Activated T-helper 2 cell treated with anti-CD3 and anti-CD28 coated beads, Interferon-gamma antibody, Interleukin-2, Interleukin-4, amounts not matched to agents 10 μg/mL and 5 μg/mL and 100 μg/mL, durations not matched to agents 14 hours and 24 hours and 36 hours (primary cell): ENCODE results near the gene CCDC7. TPM values are rescaled to one million over a fixed set of nuclear protein-coding genes. Genes with fewer than 3 reads are reported as not detected.
A peak's percentile ranks its signal among the peaks of the same experiment; 100 is the strongest.
"Not testable (repeated sequence)": the region's sequence is repeated elsewhere in the genome, so short reads cannot be mapped to it uniquely, and the experiment has no call there.

Source experiments
- DNase-seq: peaks from one replicate; pipeline ENCODE4 v3.0.0; 2021; ENCODE audit warnings: low spot score
- H3K27ac Mint-ChIP-seq: one replicate; pipeline ENCODE4 v1.8.0; 2021; ENCODE audit warnings: mixed read lengths
- H3K27me3 Mint-ChIP-seq: one replicate; pipeline ENCODE4 v1.8.0; 2021; ENCODE audit warnings: low read depth, mixed read lengths
- H3K36me3 Mint-ChIP-seq: one replicate; pipeline ENCODE4 v1.8.0; 2021; ENCODE audit warnings: low read depth, mixed read lengths
- H3K4me1 Mint-ChIP-seq: one replicate; pipeline ENCODE4 v1.8.0; 2021; ENCODE audit warnings: low read depth, mixed read lengths
- H3K4me3 Mint-ChIP-seq: one replicate; pipeline ENCODE4 v1.8.0; 2021; ENCODE audit warnings: low read depth, mild to moderate bottlenecking, moderate library complexity, mixed read lengths
- H3K9me3 Mint-ChIP-seq: one replicate; pipeline ENCODE4 v1.8.0; 2021; ENCODE audit warnings: mixed read lengths
- intact Hi-C: fragments of 100-400 bp; cut with micrococcal nuclease; formaldehyde crosslinking; loops from one replicate; pipeline ENCODE4 v1.15.1; 2023
- total RNA-seq: library from RNA; stranded (reverse); gene quantifications from 2 replicates; pipeline ENCODE4 v1.2.3, GENCODE V29; 2022

Gene CCDC7
- total RNA-seq, 1 donor from 2014 or later: 14.0 TPM

- Mint-ChIP-seq H3K9me3 (peaks cover 40% of the 10 kb centered on the region), H3K4me3 (no peak overlapping the region), H3K4me1 (no peaks in the 10 kb centered on the region), H3K36me3 (no peaks in the 10 kb centered on the region), H3K27me3 (no peaks in the 10 kb centered on the region), H3K27ac (no peak overlapping the region)
- intact Hi-C loops: no loop called here
- DNase-seq: no peak
Observed at GRCh38 chr10:32616438-32616837, 170.5 kb downstream of the CCDC7 start.

GRCh38 chr10:32618482-32618881 lies 172.5 kb downstream of the CCDC7 start:
- H3K36me3 Mint-ChIP-seq: no peaks in the 10 kb centered on the region
- H3K27me3 Mint-ChIP-seq: no peaks in the 10 kb centered on the region
- no peak overlapping the region for H3K27ac Mint-ChIP-seq
- H3K4me1 Mint-ChIP-seq: no peaks in the 10 kb centered on the region
- peaks cover 26% of the 10 kb centered on the region for H3K9me3 Mint-ChIP-seq
- DNase-seq: no peak
- intact Hi-C loops: no loop called here
- H3K4me3 Mint-ChIP-seq: no peak overlapping the region

GRCh38 chr10:32621969-32622368 lies 176.0 kb downstream of the CCDC7 start:
- intact Hi-C loops: no loop called here
- Mint-ChIP-seq H3K27ac (no peak overlapping the region), H3K4me1 (no peaks in the 10 kb centered on the region)

GRCh38 chr10:32622409-32622808 lies 176.5 kb downstream of the CCDC7 start:
- Mint-ChIP-seq H3K36me3 (peaks cover 5% of the 10 kb centered on the region), H3K27ac (no peak overlapping the region), H3K4me3 (no peak overlapping the region), H3K27me3 (no peaks in the 10 kb centered on the region), H3K4me1 (no peaks in the 10 kb centered on the region), H3K9me3 (peaks cover 13% of the 10 kb centered on the region)
- intact Hi-C loops: no loop called here
- DNase-seq: no peak

More at GRCh38 chr10:32621969-32622368, 176.0 kb downstream of the CCDC7 start:
- H3K27me3 Mint-ChIP-seq: no peaks in the 10 kb centered on the region
- no peak overlapping the region for H3K4me3 Mint-ChIP-seq
- H3K9me3 Mint-ChIP-seq: peaks cover 9% of the 10 kb centered on the region
- peaks cover 5% of the 10 kb centered on the region for H3K36me3 Mint-ChIP-seq
- DNase-seq: no peak

- intact Hi-C loops: no loop called here
- Mint-ChIP-seq H3K36me3 (peaks cover 5% of the 10 kb centered on the region), H3K4me3 (no peak overlapping the region), H3K27ac (no peak overlapping the region), H3K27me3 (no peaks in the 10 kb centered on the region), H3K9me3 (peaks cover 17% of the 10 kb centered on the region), H3K4me1 (no peaks in the 10 kb centered on the region)
- DNase-seq: no peak
Observed at GRCh38 chr10:32627183-32627582, 181.2 kb downstream of the CCDC7 start.

GRCh38 chr10:32629910-32630309 lies 184.0 kb downstream of the CCDC7 start:
- Mint-ChIP-seq H3K36me3 (peaks cover 5% of the 10 kb centered on the region), H3K27ac (no peak overlapping the region), H3K4me3 (no peak overlapping the region), H3K9me3 (peaks cover 17% of the 10 kb centered on the region), H3K4me1 (peaks cover 2% of the 10 kb centered on the region), H3K27me3 (no peaks in the 10 kb centered on the region)
- intact Hi-C loops: no loop called here
- DNase-seq: no peak

- no peaks in the 10 kb centered on the region for H3K4me1 Mint-ChIP-seq
- H3K36me3 Mint-ChIP-seq: no peaks in the 10 kb centered on the region
- no peaks in the 10 kb centered on the region for H3K27me3 Mint-ChIP-seq
- H3K27ac Mint-ChIP-seq: no peak overlapping the region
- no peak overlapping the region for H3K4me3 Mint-ChIP-seq
- no peak for DNase-seq
- intact Hi-C loops: no loop called here
- H3K9me3 Mint-ChIP-seq: peaks cover 14% of the 10 kb centered on the region
Observed at GRCh38 chr10:32646535-32646934, 200.6 kb downstream of the CCDC7 start.

- H3K9me3 Mint-ChIP-seq: peaks cover 35% of the 10 kb centered on the region
Observed at GRCh38 chr10:32650246-32650655, 204.3 kb downstream of the CCDC7 start.

GRCh38 chr10:32657430-32657829 lies 211.5 kb downstream of the CCDC7 start:
- DNase-seq, H3K4me3 Mint-ChIP-seq, H3K4me1 Mint-ChIP-seq, H3K27me3 Mint-ChIP-seq, H3K27ac Mint-ChIP-seq, intact Hi-C loops: not testable (repeated sequence)
- Mint-ChIP-seq H3K36me3 (peaks cover 13% of the 10 kb centered on the region), H3K9me3 (peaks cover 54% of the 10 kb centered on the region)

More at GRCh38 chr10:32650246-32650655, 204.3 kb downstream of the CCDC7 start:
- no peaks in the 10 kb centered on the region for H3K4me1 Mint-ChIP-seq
- intact Hi-C loops: no loop called here
- no peaks in the 10 kb centered on the region for H3K27me3 Mint-ChIP-seq
- no peak overlapping the region for H3K4me3 Mint-ChIP-seq
- no peak for DNase-seq
- H3K36me3 Mint-ChIP-seq: no peaks in the 10 kb centered on the region
- H3K27ac Mint-ChIP-seq: no peak overlapping the region

GRCh38 chr10:32661346-32661745 lies 215.4 kb downstream of the CCDC7 start:
- H3K27me3 Mint-ChIP-seq: no peaks in the 10 kb centered on the region
- no peak overlapping the region for H3K27ac Mint-ChIP-seq
- H3K4me3 Mint-ChIP-seq: no peak overlapping the region
- peaks cover 27% of the 10 kb centered on the region for H3K9me3 Mint-ChIP-seq
- no peaks in the 10 kb centered on the region for H3K4me1 Mint-ChIP-seq
- H3K36me3 Mint-ChIP-seq: peaks cover 10% of the 10 kb centered on the region
- intact Hi-C loops: no loop called here
- no peak for DNase-seq

GRCh38 chr10:32680803-32681557 lies 235.0 kb downstream of the CCDC7 start:
- Mint-ChIP-seq H3K36me3 (no peaks in the 10 kb centered on the region), H3K9me3 (peaks cover 39% of the 10 kb centered on the region), H3K27me3 (no peaks in the 10 kb centered on the region), H3K4me1 (peaks cover 4% of the 10 kb centered on the region), H3K27ac (peak overlapping the region; percentile 42), H3K4me3 (no peak overlapping the region)
- intact Hi-C loops: no loop called here
- no peak for DNase-seq

- peaks cover 4% of the 10 kb centered on the region for H3K4me1 Mint-ChIP-seq
- no peak overlapping the region for H3K4me3 Mint-ChIP-seq
- no peak for DNase-seq
- H3K27me3 Mint-ChIP-seq: no peaks in the 10 kb centered on the region
- H3K9me3 Mint-ChIP-seq: peaks cover 23% of the 10 kb centered on the region
- no peaks in the 10 kb centered on the region for H3K36me3 Mint-ChIP-seq
- H3K27ac Mint-ChIP-seq: no peak overlapping the region
- intact Hi-C loops: no loop called here
Observed at GRCh38 chr10:32684291-32684690, 238.4 kb downstream of the CCDC7 start.

GRCh38 chr10:32687116-32687515 lies 241.2 kb downstream of the CCDC7 start:
- intact Hi-C loops: no loop called here
- DNase-seq: no peak
- Mint-ChIP-seq H3K4me3 (no peak overlapping the region), H3K9me3 (peaks cover 22% of the 10 kb centered on the region), H3K27ac (no peak overlapping the region), H3K36me3 (no peaks in the 10 kb centered on the region), H3K4me1 (no peaks in the 10 kb centered on the region), H3K27me3 (no peaks in the 10 kb centered on the region)
